ENCODE results near the gene ARL15. TPM values are rescaled to one million over a fixed set of nuclear protein-coding genes. Genes with fewer than 3 reads are reported as not detected.
A peak's percentile ranks its signal among the peaks of the same experiment; 100 is the strongest.

The ARL15 gene
- total RNA-seq, 1 donor from 2014 or later, result 70.6 TPM

GRCh38 chr5:54313311-54314270, 3.2 kb upstream of the ARL15 start:
- DNase-seq, result no peak

- no peak for DNase-seq
Observed at GRCh38 chr5:54312499-54312898, 2.1 kb upstream of the ARL15 start.

GRCh38 chr5:54311176-54311677, 854 bp upstream of the ARL15 start:
- DNase-seq, result peak; percentile 44

GRCh38 chr5:54309691-54310432, 511 bp downstream of the ARL15 start:
- peak; percentile 47 for DNase-seq

- DNase-seq, result peak; percentile 37
Observed at GRCh38 chr5:54309276-54309675, 1.1 kb downstream of the ARL15 start.

- peak; percentile 57 for DNase-seq
Observed at GRCh38 chr5:54307583-54307982, 2.8 kb downstream of the ARL15 start.

GRCh38 chr5:54306893-54307292, 3.5 kb downstream of the ARL15 start:
- no peak for DNase-seq

- no peak for DNase-seq
Observed at GRCh38 chr5:54305737-54306136, 4.6 kb downstream of the ARL15 start.

- no peak for DNase-seq
Observed at GRCh38 chr5:54304040-54304439, 6.3 kb downstream of the ARL15 start.

- DNase-seq, result no peak
Observed at GRCh38 chr5:54302267-54302687, 8.1 kb downstream of the ARL15 start.

GRCh38 chr5:54301849-54302248, 8.5 kb downstream of the ARL15 start:
- DNase-seq, result no peak

- no peak for DNase-seq
Observed at GRCh38 chr5:54301220-54301619, 9.2 kb downstream of the ARL15 start.

- DNase-seq, result no peak
Observed at GRCh38 chr5:54298947-54299346, 11.4 kb downstream of the ARL15 start.

- DNase-seq, result no peak
Observed at GRCh38 chr5:54296386-54296785, 14.0 kb downstream of the ARL15 start.

- DNase-seq, result peak; percentile 34
Observed at GRCh38 chr5:54295651-54296276, 14.6 kb downstream of the ARL15 start.

GRCh38 chr5:54294097-54294667, 16.2 kb downstream of the ARL15 start:
- no peak for DNase-seq

- no peak for DNase-seq
Observed at GRCh38 chr5:54292866-54293265, 17.5 kb downstream of the ARL15 start.

- no peak for DNase-seq
Observed at GRCh38 chr5:54291498-54291897, 18.9 kb downstream of the ARL15 start.

- no peak for DNase-seq
Observed at GRCh38 chr5:54289769-54290168, 20.6 kb downstream of the ARL15 start.

- DNase-seq, result no peak
Observed at GRCh38 chr5:54288568-54289217, 21.7 kb downstream of the ARL15 start.

GRCh38 chr5:54285686-54286085, 24.7 kb downstream of the ARL15 start:
- no peak for DNase-seq

- no peak for DNase-seq
Observed at GRCh38 chr5:54284586-54284985, 25.8 kb downstream of the ARL15 start.
